Mesenteric fat pad (tissue), 1 donor: ENCODE data around the gene L3MBTL2. TPM values are rescaled to one million over a fixed set of nuclear protein-coding genes. Genes with fewer than 3 reads are reported as not detected.
"Not testable (repeated sequence)": the region's sequence is repeated elsewhere in the genome, so short reads cannot be mapped to it uniquely, and the experiment has no call there.

Experiments used
- DNase-seq: peaks from one replicate; pipeline ENCODE4 v3.0.0-alpha.2; 2020; ENCODE audit warnings: low spot score
- total RNA-seq: library from RNA; stranded (reverse); fragmentation: NEBNext Ultra II Directional; extraction: Animal tissue kit (Norgen Biotek cat#: 25700); gene quantifications from one replicate; pipeline ENCODE4 v1.2.1, GENCODE V29; 2021
- donor health status: DM: yes; HTN: yes; CAD: no.

The L3MBTL2 gene
- total RNA-seq, 1 donor from 2014 or later: 18.8 TPM

GRCh38 chr22:41240377-41241132, 35.4 kb downstream of the L3MBTL2 start, which contains the start of gene CHADL:
Gene CHADL (minus strand): TSS chr22:41240931. CDS start chr22:41240881, 50 bp downstream.
- no peak for DNase-seq

DNA sequence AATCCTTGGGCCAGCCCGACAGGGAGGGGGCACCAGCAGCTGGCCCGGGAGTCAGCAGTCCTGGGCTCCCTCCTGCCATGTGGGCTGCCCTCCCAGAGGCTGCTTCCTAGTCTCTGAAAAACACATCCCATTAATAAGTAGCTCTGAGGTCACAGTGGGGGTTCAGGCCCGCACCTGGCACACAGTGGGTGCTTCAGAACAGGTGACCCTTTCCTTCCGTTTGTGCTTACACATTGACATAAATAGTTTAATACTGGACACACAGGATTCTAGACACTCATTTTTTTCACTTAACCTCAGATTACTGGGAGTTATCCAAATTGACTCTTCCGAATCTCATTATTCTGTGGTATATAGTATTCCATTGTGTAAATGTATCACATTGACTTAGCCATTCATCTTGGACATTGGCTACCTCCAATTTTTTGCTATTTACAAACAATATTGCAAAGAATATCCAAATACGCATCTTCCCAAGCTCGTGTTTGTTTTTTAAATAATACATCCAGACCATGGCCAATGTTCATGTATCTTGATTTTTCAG, 36.1 kb downstream of the L3MBTL2 start:
- no peak for DNase-seq

GRCh38 chr22:41242396-41243117, 37.4 kb downstream of the L3MBTL2 start:
- no peak for DNase-seq

DNA sequence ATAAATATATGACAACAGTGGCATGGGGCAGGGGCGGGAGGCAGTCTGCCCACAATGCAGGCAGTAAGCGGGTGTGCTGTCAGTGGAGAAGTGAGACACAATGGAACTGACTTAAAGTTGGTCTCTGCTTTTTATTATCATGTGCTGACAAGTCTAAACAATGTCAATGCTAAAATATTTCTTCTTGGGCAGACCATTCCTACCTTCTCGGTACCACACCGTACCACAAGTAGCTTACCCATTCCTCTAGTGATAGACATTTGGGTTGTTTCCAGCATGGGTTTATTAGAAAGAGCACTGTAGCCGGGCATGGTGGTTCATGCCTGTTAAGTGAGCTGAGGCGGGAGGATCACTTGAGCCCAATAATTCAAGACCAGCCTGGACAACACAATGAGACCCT, 38.2 kb downstream of the L3MBTL2 start:
- DNase-seq: no peak

DNA sequence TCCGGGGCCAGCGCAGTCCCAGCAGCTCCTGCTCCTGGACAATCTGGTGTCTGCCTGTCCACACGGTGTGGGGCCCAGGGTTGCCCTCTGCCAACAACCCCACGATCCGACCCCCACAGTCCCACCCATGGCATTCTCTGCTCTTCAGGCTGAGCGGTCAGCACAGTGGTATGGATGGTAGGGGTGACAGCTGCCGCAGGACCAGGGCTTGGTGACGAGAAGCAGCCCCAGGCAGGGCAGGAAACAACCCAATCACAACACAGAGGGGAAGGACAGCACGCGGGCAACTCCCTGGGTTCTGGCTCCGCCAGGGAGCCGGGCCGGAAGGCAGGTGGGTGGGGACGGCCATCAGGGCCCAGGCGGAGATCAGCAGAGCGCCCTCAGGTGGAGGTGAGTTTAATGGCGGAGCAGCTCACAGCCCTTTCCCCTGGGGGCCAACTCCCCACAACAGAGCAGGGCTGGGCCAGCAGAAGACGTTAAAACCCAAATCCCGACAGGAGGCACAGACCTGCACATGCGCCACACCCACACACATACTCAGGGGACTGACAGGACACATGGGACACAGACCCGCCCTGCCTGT, 40.9 kb downstream of the L3MBTL2 start:
- DNase-seq: no peak

- no peak for DNase-seq
Measured at GRCh38 chr22:41247703-41248102, 42.6 kb downstream of the L3MBTL2 start.

DNA sequence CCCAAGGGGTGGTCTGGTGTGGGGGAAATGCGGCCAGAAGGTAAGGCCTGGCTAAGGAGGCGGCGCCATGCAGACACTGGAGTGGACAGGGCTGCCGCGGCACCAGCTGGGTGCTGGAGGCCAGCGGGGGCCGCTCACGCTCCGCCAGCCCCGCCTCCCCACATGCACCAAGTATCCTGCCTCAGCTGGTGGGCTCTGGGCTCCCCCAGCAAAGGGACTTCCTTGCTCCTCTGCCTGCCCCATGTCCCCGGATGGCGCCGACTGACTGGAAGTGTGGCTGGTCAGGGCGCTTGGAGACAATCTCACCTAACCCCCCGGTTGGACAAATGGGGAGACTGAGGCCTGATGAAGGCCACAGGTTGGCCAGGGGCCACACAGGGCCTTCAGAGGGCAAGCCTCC, 43.2 kb downstream of the L3MBTL2 start:
- no peak for DNase-seq

GRCh38 chr22:41248758-41249157, 43.6 kb downstream of the L3MBTL2 start:
- no peak for DNase-seq

GRCh38 chr22:41249442-41249841, 44.3 kb downstream of the L3MBTL2 start:
- DNase-seq: no peak

- DNase-seq: no peak
Measured at GRCh38 chr22:41250127-41250526, 45.0 kb downstream of the L3MBTL2 start.

DNA sequence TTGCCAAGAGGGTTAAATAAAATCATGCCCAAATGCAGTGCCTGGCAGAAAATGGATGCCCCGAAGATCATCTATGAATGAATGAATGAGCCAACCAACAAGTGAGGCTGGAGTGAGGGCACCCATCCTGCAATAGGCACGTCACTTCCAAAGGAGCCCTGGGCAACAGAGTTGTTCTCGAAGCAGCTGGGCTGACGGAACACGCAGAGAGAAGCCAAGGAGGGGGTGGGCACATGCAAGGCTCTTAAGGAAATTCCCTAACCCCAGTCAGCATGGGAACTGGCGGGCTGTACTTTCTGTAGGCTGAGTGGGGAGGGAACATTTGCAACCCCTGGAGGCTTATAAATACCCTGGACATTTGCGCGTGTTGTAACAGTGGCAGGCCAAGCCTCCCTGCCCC, 47.3 kb downstream of the L3MBTL2 start:
- no peak for DNase-seq

DNA sequence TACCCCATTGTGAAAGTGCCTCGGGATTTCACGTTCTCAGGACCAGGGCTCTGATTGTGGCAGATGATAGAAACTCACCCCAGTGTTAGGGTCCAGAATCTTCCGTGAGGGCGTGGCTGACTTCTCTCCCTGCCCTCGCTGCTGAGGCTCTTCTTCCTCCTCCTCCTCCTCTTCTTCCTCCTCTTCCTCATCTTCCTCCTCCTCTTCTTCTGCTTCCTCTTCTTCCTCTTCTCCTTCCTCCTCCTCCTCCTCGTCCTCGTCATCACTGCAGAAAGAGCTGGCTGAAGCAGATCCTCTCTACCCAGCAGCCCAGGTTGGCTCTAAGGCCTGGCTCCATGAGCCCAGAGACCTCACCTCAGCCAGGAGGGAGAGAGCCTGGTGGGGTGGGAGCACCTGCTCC, 49.1 kb downstream of the L3MBTL2 start:
- no peak for DNase-seq

GRCh38 chr22:41256254-41257253, 51.4 kb downstream of the L3MBTL2 start:
- DNase-seq: no peak

DNA sequence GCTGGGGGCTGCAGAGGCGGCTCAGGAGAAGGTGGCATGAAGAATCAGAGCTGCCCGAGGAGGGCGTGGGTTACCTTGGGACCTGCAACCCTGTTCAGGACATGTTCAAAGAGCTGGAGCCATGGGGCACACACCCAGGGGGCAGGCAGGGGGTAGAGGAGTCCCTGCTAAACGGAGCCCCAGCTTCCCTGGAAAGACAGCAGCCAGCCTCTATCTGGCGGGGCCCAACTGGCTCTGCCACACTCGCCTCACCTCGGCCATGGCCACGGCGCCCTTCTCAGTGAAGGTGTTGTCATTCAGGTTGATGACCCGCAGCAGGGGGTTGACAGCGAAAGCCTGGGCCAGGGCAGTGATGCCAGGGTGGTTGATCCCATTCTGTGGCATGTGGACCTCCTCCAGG, 52.6 kb downstream of the L3MBTL2 start:
- no peak for DNase-seq

- DNase-seq: not testable (repeated sequence)
Measured at GRCh38 chr22:41259756-41260155, 54.6 kb downstream of the L3MBTL2 start.

DNA sequence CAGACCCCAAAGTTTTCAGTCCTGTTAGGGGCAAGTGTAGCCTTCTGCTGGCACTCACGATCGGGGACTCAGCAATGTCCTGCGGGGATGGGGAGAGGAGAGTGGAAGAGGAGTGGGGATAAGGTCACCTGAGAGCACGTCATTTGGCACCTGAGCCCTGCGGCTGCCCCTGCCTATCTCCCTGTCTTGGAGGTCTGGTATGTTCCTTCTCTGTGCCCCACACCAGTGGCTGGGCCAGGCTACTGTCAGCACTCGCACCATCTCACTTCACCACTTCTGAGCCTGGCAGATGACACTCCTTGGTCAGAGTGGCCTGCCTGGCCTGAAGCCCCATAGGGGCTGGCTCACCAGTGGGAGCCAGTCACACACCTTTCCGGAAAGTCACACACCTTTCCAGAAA, 55.8 kb downstream of the L3MBTL2 start:
- no peak for DNase-seq

GRCh38 chr22:41261541-41262249, 56.6 kb downstream of the L3MBTL2 start:
- no peak for DNase-seq

- no peak for DNase-seq
Measured at GRCh38 chr22:41262250-41262765, 57.2 kb downstream of the L3MBTL2 start.

- no peak for DNase-seq
Measured at GRCh38 chr22:41263704-41264103, 58.6 kb downstream of the L3MBTL2 start.

DNA sequence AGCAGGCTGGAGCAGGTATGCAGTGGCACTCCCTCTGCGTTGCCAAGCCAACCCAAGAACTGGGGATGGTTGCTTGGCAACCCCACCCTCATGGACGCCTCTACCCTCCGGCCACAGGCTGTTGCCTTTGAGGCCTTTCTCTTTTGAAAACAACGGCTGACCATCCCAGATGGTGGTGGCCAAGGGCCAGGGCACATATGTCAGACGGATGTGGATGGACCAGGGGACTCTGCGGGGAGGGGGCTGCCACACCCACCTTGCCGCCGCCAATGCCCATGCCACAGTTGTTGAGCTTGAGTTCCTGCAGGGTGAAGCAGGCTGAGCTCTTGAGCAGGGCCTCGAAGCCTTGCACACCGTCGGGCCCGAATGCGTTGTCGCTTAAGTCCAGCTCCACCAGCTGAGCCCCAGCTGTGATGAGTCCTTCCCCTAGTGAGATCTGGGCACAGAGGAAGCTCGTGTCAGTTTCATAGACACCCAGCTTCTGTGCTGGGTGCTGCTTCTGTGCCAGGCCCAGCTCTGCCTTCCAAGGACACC, 59.4 kb downstream of the L3MBTL2 start:
- no peak for DNase-seq
